Right renal cortex interstitium (tissue), 3 donors: ENCODE results near the gene SMIM22. TPM values are rescaled to one million over a fixed set of nuclear protein-coding genes. Genes with fewer than 3 reads are reported as not detected.

Experiments used
- polyA plus RNA-seq, 3 donors: library from polyadenylated mRNA; unstranded; fragments of 120-200 nt; gene quantifications; one replicate each; pipeline ENCODE4 v1.2.1, GENCODE V29; 2013; ENCODE audit not compliant: insufficient read length in 3 of 3

The SMIM22 gene
- polyA plus RNA-seq, 3 donors, result 4.3 to 11.0 (median 9.4) TPM

Other genes starting within 250 kb of the SMIM22 start
- under 1 TPM; 0.08 to 0.26 (median 0.18) TPM for gene C16orf96, start 239.0 kb upstream of the SMIM22 start, polyA plus RNA-seq
- gene UBALD1, start 180.5 kb upstream of the SMIM22 start, polyA plus RNA-seq, result 10 to 100 TPM; 10.0 to 12.1 (median 10.2) TPM
- 10 to 100 TPM; 35.5 to 42.6 (median 35.8) TPM for gene MGRN1, start 170.5 kb upstream of the SMIM22 start, polyA plus RNA-seq
- gene NUDT16L1, start 101.8 kb upstream of the SMIM22 start, polyA plus RNA-seq, result 10 to 100 TPM; 33.1 to 42.0 (median 38.4) TPM
- 10 to 100 TPM; 17.0 to 19.7 (median 18.9) TPM for gene ANKS3, start 61.1 kb upstream of the SMIM22 start, polyA plus RNA-seq
- 1 to 10 TPM; 1.2 to 2.3 (median 1.8) TPM for gene DNAAF8, start 60.8 kb upstream of the SMIM22 start, polyA plus RNA-seq
- gene ZNF500, start 28.2 kb upstream of the SMIM22 start, polyA plus RNA-seq, result 10 to 100 TPM; 12.4 to 13.7 (median 13.4) TPM
- under 1 TPM in 1 of 3 donors, not detected in 2; 0.19 TPM for gene SEPTIN12, start 7.0 kb upstream of the SMIM22 start, polyA plus RNA-seq
- gene ROGDI, start 7.3 kb downstream of the SMIM22 start, polyA plus RNA-seq, result 10 to 100 TPM; 29.0 to 32.3 (median 31.4) TPM
- 100 to 1,000 TPM; 130 to 138 (median 134) TPM for gene GLYR1, start 51.9 kb downstream of the SMIM22 start, polyA plus RNA-seq
- gene UBN1, start 52.1 kb downstream of the SMIM22 start, polyA plus RNA-seq, result 10 to 100 TPM; 30.1 to 35.4 (median 33.0) TPM
- gene PPL, start 141.8 kb downstream of the SMIM22 start, polyA plus RNA-seq, result 10 to 100 TPM; 27.0 to 31.7 (median 29.7) TPM
- gene SEC14L5, start 163.0 kb downstream of the SMIM22 start, polyA plus RNA-seq, result under 1 TPM; 0.11 to 0.41 (median 0.18) TPM
- gene NAGPA, start 238.6 kb downstream of the SMIM22 start, polyA plus RNA-seq, result 1 to 10 TPM; 8.4 to 9.0 (median 8.6) TPM